Activated T-cell treated with anti-CD3 and anti-CD28 coated beads for 24 hours (primary cell): ENCODE measurements around the gene TMEM266.

Experiments
- DNase-seq: peaks from one replicate; pipeline ENCODE4 v3.0.0-alpha.2; 2020; ENCODE audit warnings: low read depth

TMEM266 gene

DNA sequence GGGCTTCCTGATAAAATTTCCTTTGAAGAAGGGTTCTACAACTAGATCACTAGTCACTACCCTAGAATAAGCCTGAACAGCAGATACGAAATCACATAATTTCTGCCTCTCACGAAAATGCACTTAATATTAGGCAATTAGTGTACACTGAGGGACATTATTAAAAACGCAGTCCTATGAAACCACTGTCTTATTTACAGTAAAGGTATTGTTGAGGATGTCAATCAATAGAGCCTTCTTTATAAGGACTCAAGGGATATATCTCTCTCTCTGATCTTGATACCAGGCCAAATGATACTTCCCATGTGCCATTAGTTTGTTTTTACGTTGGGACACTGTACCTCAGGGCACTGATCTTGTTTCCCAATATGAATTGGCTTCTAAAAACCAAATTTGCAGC, 191.9 kb downstream of the TMEM266 start:
- no peak for DNase-seq

DNA sequence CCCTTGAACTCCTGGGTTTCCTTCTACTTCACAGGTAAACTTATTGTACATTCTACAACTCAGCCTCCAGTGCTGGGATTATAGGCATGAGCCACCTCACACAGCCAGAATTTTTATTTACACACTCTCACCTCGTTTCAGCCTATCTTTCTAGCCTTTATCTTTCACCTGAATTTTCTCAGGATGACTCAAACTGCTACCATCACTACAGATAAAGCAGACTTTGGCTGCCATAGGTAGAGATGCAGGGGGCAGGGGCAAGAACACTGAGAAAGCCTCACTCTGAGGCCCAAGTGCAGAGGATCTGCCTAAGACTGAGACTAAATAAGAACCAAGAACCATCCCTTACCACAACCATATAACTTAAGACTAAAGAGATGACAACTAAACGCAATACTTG, 192.5 kb downstream of the TMEM266 start:
- no peak for DNase-seq

DNA sequence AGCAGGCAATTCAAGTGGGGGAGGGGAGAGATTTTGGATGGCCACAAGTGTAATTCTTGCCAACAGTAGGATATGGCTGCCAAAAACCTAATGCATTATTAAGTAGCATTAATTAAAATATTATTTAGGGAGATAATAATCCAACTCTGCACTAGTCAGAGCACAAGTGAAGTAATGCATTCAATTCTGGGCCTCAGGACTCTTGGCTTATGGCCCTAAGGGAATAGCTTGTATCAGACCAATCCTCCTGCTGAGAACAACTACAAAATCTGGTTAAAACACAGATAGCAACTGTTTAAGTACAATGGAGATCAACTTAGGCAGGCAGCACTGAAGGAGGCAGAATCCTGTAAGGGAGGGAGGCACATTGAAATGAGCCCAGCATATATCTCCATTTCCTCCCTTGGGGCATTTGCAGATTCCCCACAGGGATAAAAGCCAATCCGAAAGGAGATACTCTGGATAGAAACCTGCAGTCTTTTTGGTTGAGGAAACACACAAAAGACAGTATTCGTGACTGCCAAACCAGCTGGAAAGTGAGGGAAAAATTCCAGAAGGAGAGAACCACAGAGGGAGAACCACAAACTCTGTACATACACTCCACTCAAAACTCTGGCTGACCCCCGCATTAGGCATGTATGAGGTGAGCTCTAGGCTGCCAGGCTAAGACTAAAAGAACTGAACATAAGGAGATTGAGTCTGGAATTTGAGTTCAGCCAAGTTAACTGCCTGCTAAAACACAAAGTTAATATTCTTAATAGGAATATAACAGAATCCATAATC, 194.1 kb downstream of the TMEM266 start:
- no peak for DNase-seq
